K562 (cell line): ENCODE data around the gene PIK3CD. TPM values are rescaled to one million over a fixed set of nuclear protein-coding genes. Genes with fewer than 3 reads are reported as not detected.

Experiments
- CSDE1 ChIP-seq, 2 experiments: fragments of 450-650 bp; IDR thresholded peaks; 2 replicates each; pipeline ENCODE4 v1.6.1; 2016; ENCODE audit warnings: mild to moderate bottlenecking in 1 of 2
- ELK3 ChIP-seq: fragments of 450-650 bp; formaldehyde crosslinking; IDR thresholded peaks from 2 replicates; pipeline ENCODE4 v1.4.0; 2020; ENCODE audit warnings: mild to moderate bottlenecking
- FOXO4 ChIP-seq: fragments of 450-650 bp; formaldehyde crosslinking; IDR thresholded peaks from 2 replicates; pipeline ENCODE4 v1.4.0; 2020; ENCODE audit warnings: mild to moderate bottlenecking, moderate library complexity
- IRF9 ChIP-seq: fragments of 450-650 bp; IDR thresholded peaks from 2 replicates; pipeline ENCODE4 v1.6.1; 2016; ENCODE audit warnings: missing biosample characterization, missing genetic modification characterization
- NR2F6 ChIP-seq: fragments of 450-650 bp; formaldehyde crosslinking; IDR thresholded peaks from 2 replicates; pipeline ENCODE4 v1.4.0; 2020; ENCODE audit warnings: mild to moderate bottlenecking
- PBX2 ChIP-seq, 2 experiments: IDR thresholded peaks in 1 of 2; conservative IDR thresholded peaks in 1 of 2; 2 replicates each; pipeline ENCODE4 v1.6.1; 2016; ENCODE audit warnings: low read depth in 2 of 2, mild to moderate bottlenecking in 1 of 2, missing compliant biosample characterization in 1 of 2, missing genetic modification characterization in 1 of 2, moderate library complexity in 1 of 2
- PHTF2 ChIP-seq: fragments of 250-450 bp; sonication (Bioruptor Pico); IDR thresholded peaks from 2 replicates; pipeline ENCODE4 v1.5.0; 2021; ENCODE audit warnings: mild to moderate bottlenecking
- RREB1 ChIP-seq: fragments of 250-450 bp; sonication (Bioruptor Pico); IDR thresholded peaks from 2 replicates; pipeline ENCODE4 v1.4.0; 2020
- SP2 ChIP-seq: IDR thresholded peaks from 2 replicates; pipeline ENCODE4 v1.6.1; 2011; ENCODE audit warnings: mild to moderate bottlenecking, low read depth, low read length, moderate library complexity; ENCODE audit not compliant: poor library complexity, severe bottlenecking; ENCODE audit errors: extremely low read depth
- TEAD2 ChIP-seq: fragments of 450-650 bp; IDR thresholded peaks from 2 replicates; pipeline ENCODE4 v1.6.1; 2016; ENCODE audit warnings: missing genetic modification characterization, control low read depth, missing compliant biosample characterization
- ZNF212 ChIP-seq: fragments of 450-650 bp; formaldehyde crosslinking; IDR thresholded peaks from 2 replicates; pipeline ENCODE4 v1.4.0; 2020; ENCODE audit warnings: mild to moderate bottlenecking
- ZNF644 ChIP-seq: fragments of 200-800 bp; sonication (Bioruptor generic); IDR thresholded peaks from 2 replicates; pipeline ENCODE4 v1.6.1; 2016; ENCODE audit warnings: low read depth, missing genetic modification characterization, missing compliant biosample characterization
- polyA plus RNA-seq, 8 experiments: library from polyadenylated mRNA; depleted of rRNA in 4 of 8; stranded (reverse) in 5 of 8; unstranded in 3 of 8; fragments of >200 nt; fragmentation: Nextera tagmentation in 2 of 8; fragmentation: Illumina TruSeq in 1 of 8; extraction: Ambion mirVana in 2 of 8; extraction: Trizol in 1 of 8; gene quantifications; 2 replicates each; pipeline versions ENCODE4 v1.2.1 to v1.2.3, GENCODE V29; 2011 to 2014; ENCODE audit warnings: inconsistent platforms in 1 of 8, missing spikeins in 1 of 8
- total RNA-seq, 7 experiments: library from RNA; depleted of rRNA in 6 of 7; stranded (reverse); fragments of >200 nt in 6 of 7; fragmentation: Illumina TruSeq in 2 of 7; extraction: Trizol in 2 of 7; gene quantifications; 2 replicates each; pipeline versions ENCODE4 v1.2.1 to v1.2.3, GENCODE V29; 2011 to 2021; ENCODE audit warnings: low replicate concordance in 1 of 7

PIK3CD gene
- total and polyA plus RNA-seq, 9 of the 15 experiments (the other 6 are each of a cell fraction or from before 2014, with no cell fraction given) = 1.8 to 20.8 (median 7.2) TPM

- TF ChIP-seq ZNF644 (tag) = 0 out of 2 replicates have a peak, but pooled peaks have one; percentile 29
- no peak for TF ChIP-seq RREB1 (CRISPR knock-in tag)
- 0 out of 2 replicates have a peak, but pooled peaks have one; percentile 31 for TF ChIP-seq IRF9 (tag)
- no peak for TF ChIP-seq ELK3 (CRISPR knock-in tag)
- TF ChIP-seq TEAD2 = no peak
- no peak for TF ChIP-seq SP2
- TF ChIP-seq NR2F6 = no peak
- no peak for TF ChIP-seq PHTF2 (CRISPR knock-in tag)
- TF ChIP-seq FOXO4 (CRISPR knock-in tag) = no peak
- no peak for TF ChIP-seq ZNF212 (CRISPR knock-in tag)
- no peak for TF ChIP-seq CSDE1 (IDR thresholded peaks at IDR 0.05)
- no peak for TF ChIP-seq PBX2 (CRISPR knock-in tag; IDR thresholded peaks at IDR 0.05; ENCODE audit: low read depth)
- no peak for TF ChIP-seq PBX2 (tag; conservative IDR thresholded peaks at IDR 0.05; ENCODE audit: low read depth)
These were observed 36.0 kb upstream of the PIK3CD start (continued) for GRCh38 chr1:9615316-9616063.
